Gastroesophageal sphincter (tissue), 4 donors: ENCODE measurements around the gene CCDC180. TPM values are rescaled to one million over a fixed set of nuclear protein-coding genes. Genes with fewer than 3 reads are reported as not detected.

Source experiments
- ATAC-seq: fragments of 150-250 bp; one replicate; pipeline ENCODE4 v1.9.1; 2016; ENCODE audit warnings: mild to moderate bottlenecking, moderate library complexity
- H3K27ac ChIP-seq, 4 donors: fragments of 200-600 bp; sonication (generic) in 3 of 4; 1 replicate in 3 of 4; 2 replicates in 1 of 4; pipeline ENCODE4 v1.5.1; 2016 to 2019
- H3K27me3 ChIP-seq: fragments of 200-600 bp; sonication (generic); one replicate; pipeline ENCODE4 v1.5.1; 2019
- H3K36me3 ChIP-seq, 2 donors: fragments of 200-600 bp; sonication (generic); one replicate each; pipeline ENCODE4 v1.5.1; 2019; ENCODE audit warnings: control low read depth in 1 of 2
- H3K4me1 ChIP-seq, 3 donors: fragments of 200-600 bp; sonication (generic); 1 replicate in 2 of 3; 2 replicates in 1 of 3; pipeline ENCODE4 v1.5.1; 2016 to 2019; ENCODE audit warnings: control low read depth in 2 of 3
- H3K4me3 ChIP-seq, 2 donors: fragments of 200-600 bp; sonication (generic); one replicate each; pipeline ENCODE4 v1.5.1; 2019; ENCODE audit warnings: mild to moderate bottlenecking in 1 of 2, moderate library complexity in 1 of 2
- H3K9me3 ChIP-seq, 3 donors: fragments of 200-600 bp; sonication (generic); one replicate each; pipeline ENCODE4 v1.5.1; 2017 to 2019; ENCODE audit warnings: control low read depth in 2 of 3
- CTCF ChIP-seq, 4 experiments: fragments of 200-600 bp in 2 of 4; fragments of 450-650 bp in 2 of 4; sonication (generic) in 1 of 4; IDR thresholded peaks; one replicate each; pipeline ENCODE4 v1.5.1; 2017 to 2019; ENCODE audit warnings: antibody characterized with exemption in 4 of 4, mild to moderate bottlenecking in 2 of 4, moderate library complexity in 2 of 4
- EP300 ChIP-seq: sonication (generic); formaldehyde crosslinking; IDR thresholded peaks from one replicate; pipeline ENCODE4 v1.6.1; 2017; ENCODE audit warnings: antibody characterized with exemption, mild to moderate bottlenecking
- POLR2A ChIP-seq, 2 donors: fragments of 450-650 bp; IDR thresholded peaks; one replicate each; pipeline ENCODE4 v1.6.1; 2017; ENCODE audit warnings: antibody characterized with exemption in 2 of 2, mild to moderate bottlenecking in 2 of 2, moderate library complexity in 1 of 2
- POLR2AphosphoS5 ChIP-seq: sonication (generic); formaldehyde crosslinking; IDR thresholded peaks from one replicate; pipeline ENCODE4 v1.6.1; 2017; ENCODE audit warnings: antibody characterized with exemption
- WGBS, 2 donors: methylation state at CpG; one replicate each; pipeline ENCODE4 v1.1.5; 2018; ENCODE audit warnings: low coverage in 1 of 2; 5-methylcytosine and 5-hydroxymethylcytosine counted together
- total RNA-seq, 4 donors: library from RNA; depleted of rRNA; stranded (reverse); fragments of >200 nt; gene quantifications; one replicate each; pipeline ENCODE4 v1.1.0, GENCODE V29; 2016

The CCDC180 gene
- total RNA-seq, 4 donors from 2014 or later, result 0.12 to 9.8 (median 4.1) TPM

DNA sequence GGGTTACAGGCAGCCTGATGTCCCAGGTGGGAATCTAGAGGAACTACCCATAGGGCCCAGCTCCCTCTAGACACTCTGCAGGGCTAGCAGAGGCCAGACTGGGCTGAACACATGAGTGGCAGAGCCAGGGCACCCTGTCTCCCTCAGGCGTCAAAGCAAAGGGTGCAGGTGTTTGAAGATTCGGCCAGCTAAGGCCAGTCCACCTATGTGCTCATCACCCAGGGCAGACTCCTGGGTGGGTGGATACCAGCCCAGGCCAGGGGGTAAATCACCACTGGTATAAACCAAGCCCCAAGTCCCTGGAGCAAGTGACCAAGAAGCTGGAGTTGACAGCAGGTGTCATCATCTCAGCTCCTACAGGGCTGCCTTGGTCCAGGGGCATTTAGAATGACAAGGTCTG, 3.4 kb downstream of the CCDC180 start:
- H3K9me3 ChIP-seq, result no peaks in the 10 kb centered on the region
- H3K4me1 ChIP-seq, result peaks cover 0 to 16% (median 5%) of the 10 kb centered on the region in 3 donors
- H3K4me3 ChIP-seq, result no peak overlapping the region
- H3K36me3 ChIP-seq, result peaks cover 0 to 70% of the 10 kb centered on the region in 2 donors
- H3K27ac ChIP-seq, result no peak overlapping the region
- no peak for TF ChIP-seq EP300
- no peak for TF ChIP-seq POLR2A (IDR thresholded peaks at IDR 0.05)
- TF ChIP-seq POLR2AphosphoS5, result no peak
- TF ChIP-seq CTCF (IDR thresholded peaks at IDR 0.05), result no peak
- WGBS, 2 donors, result no CpG with 5 or more reads among the region's 2 CpGs
- no peak for ATAC-seq
- peaks cover 10% of the 10 kb centered on the region for H3K27me3 ChIP-seq

DNA sequence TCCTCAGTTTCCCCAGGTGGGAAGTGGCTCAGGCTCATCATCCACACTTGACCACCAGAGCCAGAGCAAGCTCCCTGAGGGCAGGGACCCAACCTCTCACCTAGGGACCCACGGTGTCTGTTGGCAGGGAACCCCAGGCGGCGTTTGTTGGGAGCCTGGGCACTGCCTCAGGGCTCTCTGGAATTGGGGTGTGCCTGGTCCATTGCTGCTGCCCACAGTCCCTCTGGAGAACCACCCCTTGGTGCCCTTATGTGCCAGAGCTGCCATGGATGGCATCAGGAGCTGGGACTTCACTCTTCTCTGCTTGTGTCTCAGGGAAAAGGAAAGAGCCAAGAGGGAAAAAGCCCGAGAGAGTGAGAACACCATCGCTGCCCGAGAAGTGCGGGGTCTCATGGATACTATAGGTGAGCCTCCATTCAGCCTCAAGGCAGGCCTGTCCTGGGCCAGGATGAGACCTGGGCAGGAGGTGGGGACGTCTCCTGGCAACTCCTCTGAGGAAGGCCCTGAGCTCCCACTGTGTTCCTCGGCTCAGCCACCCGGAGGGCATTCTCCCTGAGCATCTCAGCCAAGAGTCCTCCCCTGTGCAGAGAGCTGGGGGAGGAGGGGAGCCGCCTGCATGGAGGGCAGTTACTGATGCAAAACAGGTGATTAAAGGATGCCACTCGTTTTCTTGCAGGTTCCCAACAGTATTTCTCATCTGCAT, 4.5 kb downstream of the CCDC180 start:
- H3K4me1 ChIP-seq, result peaks cover 0 to 12% (median 5%) of the 10 kb centered on the region in 3 donors
- ATAC-seq, result no peak
- 80 to 92% methylated on average over 1 to 2 of the region's 12 CpGs for WGBS, 2 donors
- peaks cover 0 to 80% of the 10 kb centered on the region in 2 donors for H3K36me3 ChIP-seq
- no peak overlapping the region for H3K4me3 ChIP-seq
- H3K27me3 ChIP-seq, result peaks cover 4% of the 10 kb centered on the region
- no peak for TF ChIP-seq POLR2AphosphoS5
- no peak for TF ChIP-seq EP300
- TF ChIP-seq POLR2A (IDR thresholded peaks at IDR 0.05), result no peak
- no peak for TF ChIP-seq CTCF (IDR thresholded peaks at IDR 0.05)
- H3K9me3 ChIP-seq, result no peaks in the 10 kb centered on the region
- no peak overlapping the region for H3K27ac ChIP-seq

DNA sequence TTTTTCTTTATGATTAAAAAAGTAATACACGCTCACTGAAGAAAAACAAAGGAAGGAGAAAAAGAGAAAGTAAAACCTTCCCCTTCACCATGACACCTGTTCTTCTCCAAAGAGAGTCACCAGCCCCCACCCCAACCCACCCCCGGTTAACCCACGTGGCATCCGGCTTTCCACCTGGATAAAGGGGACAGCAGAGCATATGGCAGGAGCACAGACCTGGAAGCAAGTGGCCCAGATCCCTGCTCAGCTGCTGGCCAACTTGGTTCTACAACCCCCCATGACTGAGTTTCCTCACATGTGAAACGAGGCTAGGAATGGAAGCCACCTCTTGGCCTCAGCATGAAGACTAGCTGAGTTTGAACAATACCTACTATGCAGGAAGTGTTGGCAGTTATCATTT, 5.1 kb downstream of the CCDC180 start:
- WGBS, 2 donors, result 83 to 100% methylated on average over 1 to 2 of the region's 5 CpGs
- H3K27ac ChIP-seq, result no peak overlapping the region
- no peak for ATAC-seq
- TF ChIP-seq CTCF (IDR thresholded peaks at IDR 0.05) (no peak), POLR2A (IDR thresholded peaks at IDR 0.05) (no peak), POLR2AphosphoS5 (no peak), EP300 (no peak)
- peaks cover 0 to 87% of the 10 kb centered on the region in 2 donors for H3K36me3 ChIP-seq
- H3K27me3 ChIP-seq, result no peaks in the 10 kb centered on the region
- no peaks in the 10 kb centered on the region for H3K9me3 ChIP-seq
- H3K4me3 ChIP-seq, result no peak overlapping the region
- peaks cover 0 to 6% (median 0%) of the 10 kb centered on the region in 3 donors for H3K4me1 ChIP-seq

DNA sequence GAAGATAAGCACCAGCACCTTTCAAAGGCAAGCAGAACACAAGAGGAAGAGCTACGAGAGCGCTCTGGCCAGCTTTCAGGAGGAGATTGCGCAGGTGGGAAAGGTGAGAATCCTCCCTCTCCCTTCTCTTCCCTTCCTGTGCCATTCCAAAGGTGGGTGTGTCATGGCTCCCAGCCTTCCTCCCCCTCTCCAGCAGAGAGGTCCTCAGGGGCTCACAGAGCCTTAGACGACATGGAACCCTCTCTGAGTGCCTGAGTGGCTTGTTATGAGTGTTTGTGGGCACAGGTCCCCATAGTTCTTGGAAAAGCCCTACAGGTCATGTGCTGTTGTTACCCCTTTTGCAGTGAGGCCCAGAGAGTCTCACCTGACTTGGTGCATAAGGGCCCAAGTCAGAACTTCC, 5.8 kb downstream of the CCDC180 start:
- no peak for TF ChIP-seq CTCF (IDR thresholded peaks at IDR 0.05)
- no peak for TF ChIP-seq POLR2A (IDR thresholded peaks at IDR 0.05)
- no peak for TF ChIP-seq POLR2AphosphoS5
- TF ChIP-seq EP300, result no peak
- ATAC-seq, result no peak
- Histone ChIP-seq H3K27ac (no peak overlapping the region), H3K27me3 (no peaks in the 10 kb centered on the region), H3K9me3 (no peaks in the 10 kb centered on the region), H3K4me1 (no peaks in the 10 kb centered on the region), H3K4me3 (no peak overlapping the region), H3K36me3 (peaks cover 0 to 93% of the 10 kb centered on the region in 2 donors)
- WGBS, 2 donors, result 100% methylated on average over 1 of the region's 4 CpGs; no CpG with 5 or more reads in 1 of the 2 donors

- TF ChIP-seq CTCF (IDR thresholded peaks at IDR 0.05) (no peak), POLR2A (IDR thresholded peaks at IDR 0.05) (no peak), POLR2AphosphoS5 (no peak), EP300 (no peak)
- 77 to 80% methylated on average over 2 of the region's 5 CpGs for WGBS, 2 donors
- H3K27ac ChIP-seq, result no peak overlapping the region
- peaks cover 0 to 98% of the 10 kb centered on the region in 2 donors for H3K36me3 ChIP-seq
- no peaks in the 10 kb centered on the region for H3K27me3 ChIP-seq
- H3K9me3 ChIP-seq, result no peaks in the 10 kb centered on the region
- ATAC-seq, result no peak
- H3K4me1 ChIP-seq, result no peaks in the 10 kb centered on the region
- H3K4me3 ChIP-seq, result no peak overlapping the region
These were observed 6.3 kb downstream of the CCDC180 start for GRCh38 chr9:97313746-97314145.
